ENCODE measurements around the gene SH3BGRL3.

DNA sequence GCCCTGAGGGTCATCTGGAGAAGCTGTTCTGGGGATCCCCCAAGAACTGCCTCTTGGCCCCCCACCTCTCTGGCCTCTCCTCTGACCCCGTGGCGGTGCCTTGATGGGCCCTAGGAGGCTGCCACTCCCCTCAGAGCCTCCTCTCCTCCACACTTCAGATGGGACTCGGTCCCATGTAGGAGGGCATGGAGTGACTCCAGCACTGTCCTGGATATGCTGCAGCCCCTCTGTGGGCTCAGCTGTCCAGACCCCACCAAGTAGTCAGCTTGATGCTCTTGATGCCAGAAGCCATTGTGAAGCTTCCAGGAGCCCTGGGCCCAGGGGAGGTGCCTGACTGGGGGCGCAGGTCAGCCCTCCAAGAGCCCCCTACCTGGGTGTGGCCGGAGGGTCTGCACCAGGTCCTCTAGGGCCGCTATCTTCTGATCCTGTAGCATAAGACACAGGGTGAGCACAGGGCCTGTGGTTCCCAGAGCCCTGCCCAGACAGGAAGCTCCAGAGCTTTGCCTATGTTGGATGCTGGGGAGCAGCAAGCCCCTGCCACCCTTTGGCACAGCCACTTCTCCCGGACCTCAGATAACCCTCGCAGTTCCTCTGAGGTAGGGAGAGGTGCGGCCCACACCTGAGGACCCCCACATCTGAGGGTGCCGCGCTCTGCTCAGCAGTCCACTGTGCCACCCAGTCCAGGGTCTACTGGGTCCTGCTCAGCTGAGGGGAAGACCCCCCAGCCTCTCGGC is 17.3 kb downstream of the SH3BGRL3 start:
- TF ChIP-seq POLR2A (IDR thresholded peaks at IDR 0.05): no peak
- TF ChIP-seq, protein P1, sequence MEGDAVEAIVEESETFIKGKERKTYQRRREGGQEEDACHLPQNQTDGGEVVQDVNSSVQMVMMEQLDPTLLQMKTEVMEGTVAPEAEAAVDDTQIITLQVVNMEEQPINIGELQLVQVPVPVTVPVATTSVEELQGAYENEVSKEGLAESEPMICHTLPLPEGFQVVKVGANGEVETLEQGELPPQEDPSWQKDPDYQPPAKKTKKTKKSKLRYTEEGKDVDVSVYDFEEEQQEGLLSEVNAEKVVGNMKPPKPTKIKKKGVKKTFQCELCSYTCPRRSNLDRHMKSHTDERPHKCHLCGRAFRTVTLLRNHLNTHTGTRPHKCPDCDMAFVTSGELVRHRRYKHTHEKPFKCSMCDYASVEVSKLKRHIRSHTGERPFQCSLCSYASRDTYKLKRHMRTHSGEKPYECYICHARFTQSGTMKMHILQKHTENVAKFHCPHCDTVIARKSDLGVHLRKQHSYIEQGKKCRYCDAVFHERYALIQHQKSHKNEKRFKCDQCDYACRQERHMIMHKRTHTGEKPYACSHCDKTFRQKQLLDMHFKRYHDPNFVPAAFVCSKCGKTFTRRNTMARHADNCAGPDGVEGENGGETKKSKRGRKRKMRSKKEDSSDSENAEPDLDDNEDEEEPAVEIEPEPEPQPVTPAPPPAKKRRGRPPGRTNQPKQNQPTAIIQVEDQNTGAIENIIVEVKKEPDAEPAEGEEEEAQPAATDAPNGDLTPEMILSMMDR (IDR thresholded peaks at IDR 0.05): no peak

Data from uterus (tissue), 2 donors.